ENCODE measurements around the gene KRTAP5-11. TPM values are rescaled to one million over a fixed set of nuclear protein-coding genes. Genes with fewer than 3 reads are reported as not detected.

Gene KRTAP5-11
- total RNA-seq, 1 experiment from 2014 or later = not detected

DNA sequence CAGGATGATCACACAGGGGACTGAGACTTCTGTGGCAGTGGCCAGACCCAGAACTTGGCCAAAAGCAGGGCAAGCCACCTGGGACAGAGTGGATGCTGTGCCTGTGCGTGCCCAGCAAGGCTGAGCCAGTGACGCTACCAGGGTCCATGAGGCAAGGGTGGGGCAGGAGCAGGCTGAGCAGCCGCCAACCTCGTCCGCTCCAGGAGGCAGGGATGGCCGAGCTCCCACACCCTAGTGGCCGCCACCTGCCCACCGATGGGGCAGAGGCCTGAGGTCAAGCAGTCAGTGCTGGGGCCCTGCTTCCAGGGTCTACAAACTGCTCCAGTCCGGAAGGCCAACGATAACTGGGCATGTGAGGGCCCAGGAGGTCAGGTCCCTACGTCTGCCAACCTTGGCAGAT is 27.2 kb downstream of the KRTAP5-11 start:
- POLR2A ChIA-PET = no interaction called here
- intact Hi-C loops (cut with micrococcal nuclease) = no loop called here
- ATAC-seq = no peak

More for the DNA sequence above, 27.2 kb downstream of the KRTAP5-11 start:
- no peaks in the 10 kb centered on the region for H3K9me2 ChIP-seq (ENCODE audit: insufficient read depth)
- no peaks in the 10 kb centered on the region for H3K36me3 ChIP-seq (ENCODE audit: control insufficient read depth in 1 of 2, insufficient read depth in 2 of 2, low read length in 2 of 2)
- H3K27me3 ChIP-seq (ENCODE audit: insufficient read depth, low read length) = peaks cover 1% of the 10 kb centered on the region; the same call in 1 of the 2 replicates
- no peak for DNase-seq (ENCODE audit: low read depth, low spot score)
- no peaks in the 10 kb centered on the region for H4K20me1 ChIP-seq (ENCODE audit: insufficient read depth)
- no peak overlapping the region for H3K9ac ChIP-seq (ENCODE audit: low read length)
- H3K79me2 ChIP-seq (ENCODE audit: insufficient read depth, low read length) = no peaks in the 10 kb centered on the region
- ChIA-PET CTCF (no interaction called here), RAD21 (ENCODE audit: low non-redundant PET in 1 of 2, low total read pairs in 2 of 2, uncharacterized antibody in 2 of 2, unreplicated experiment in 2 of 2) (no interaction called here)
- no peak overlapping the region for H3K27ac ChIP-seq (ENCODE audit: low read depth, low read length)
- H3K4me1 ChIP-seq (ENCODE audit: control insufficient read depth in 1 of 2, insufficient read depth in 2 of 2, low read length in 2 of 2) = no peaks in the 10 kb centered on the region
- no peak for TF ChIP-seq MAX (IDR thresholded peaks at IDR 0.05)
- TF ChIP-seq SIN3A (IDR thresholded peaks at IDR 0.05; ENCODE audit: low read depth) = no peak
- TF ChIP-seq JUND (IDR thresholded peaks at IDR 0.05) = no peak
- TF ChIP-seq RAD21 (IDR thresholded peaks at IDR 0.05; ENCODE audit: low read depth) = no peak
- TF ChIP-seq CEBPB (IDR thresholded peaks at IDR 0.05; ENCODE audit: low read depth) = no peak
- TF ChIP-seq REST (IDR thresholded peaks at IDR 0.05; ENCODE audit: low read depth) = no peak
- H3K4me3 ChIP-seq (replicated peaks in 1 of 2; ENCODE audit: low read depth in 1 of 2, low read length in 2 of 2) = no peak overlapping the region
- no peaks in the 10 kb centered on the region for H3K9me3 ChIP-seq (ENCODE audit: control insufficient read depth in 1 of 2, insufficient read depth in 1 of 2, low read depth in 1 of 2, low read length in 2 of 2)
- H3K4me2 ChIP-seq (ENCODE audit: low read length) = no peak overlapping the region
- BruUV-seq (replicated peaks) = no TSS peak
- no peak overlapping the region for H2AFZ ChIP-seq (ENCODE audit: low read depth, low read length, poor library complexity, severe bottlenecking)

Data from HCT116 (cell line).